HG02870 (cell line): ENCODE data around the gene SLC35G4.
"Not testable (repeated sequence)": the region's sequence is repeated elsewhere in the genome, so short reads cannot be mapped to it uniquely, and the experiment has no call there.

Experiments used
- ATAC-seq: cut with Tn5 transposase; IDR thresholded peaks from one replicate; pipeline ENCODE4 v1.9.1; 2021; ENCODE audit warnings: mild to moderate bottlenecking, moderate library complexity; ENCODE audit not compliant: unreplicated experiment

The SLC35G4 gene

DNA sequence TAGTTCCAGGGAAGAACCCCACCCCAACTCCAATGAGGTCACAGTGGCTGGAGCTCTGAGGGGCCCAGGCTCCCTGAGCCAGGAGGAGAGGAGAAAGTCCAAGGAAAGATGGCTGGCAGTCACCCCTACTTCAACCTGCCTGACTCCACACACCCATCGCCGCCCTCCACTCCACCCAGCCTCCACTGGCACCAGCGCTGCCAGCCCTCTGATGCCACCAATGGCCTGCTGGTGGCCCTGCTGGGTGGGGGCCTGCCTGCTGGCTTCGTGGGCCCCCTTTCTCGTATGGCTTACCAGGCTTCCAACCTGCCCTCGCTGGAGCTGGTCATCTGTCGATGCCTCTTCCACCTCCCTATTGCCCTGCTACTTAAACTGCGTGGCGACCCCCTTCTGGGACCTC lies at the start of gene SLC35G4:
SLC35G4 (plus strand) TSS at position 109 of the 400 bp plus-strand sequence; CDS start at position 109, 0 bp downstream.
- not testable (repeated sequence) for ATAC-seq

DNA sequence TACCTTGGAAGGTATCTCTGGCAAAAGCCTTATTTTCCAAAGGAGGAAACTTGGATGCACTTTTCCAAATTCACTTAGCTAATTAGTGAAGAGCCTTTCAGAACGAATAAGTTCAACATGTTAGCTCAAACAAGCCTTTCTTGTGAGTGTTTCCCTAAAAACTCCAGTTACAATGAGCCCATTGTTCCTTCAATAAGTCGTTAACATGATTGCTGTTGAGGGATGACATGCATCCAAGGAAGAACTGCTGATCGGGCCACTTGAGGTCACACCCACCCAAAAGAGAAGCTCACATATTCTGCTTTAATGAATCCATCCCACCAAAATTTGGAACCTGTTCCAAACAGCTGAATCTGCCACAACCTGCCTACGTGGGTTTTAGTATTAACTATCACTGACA lies 48.1 kb upstream of the SLC35G4 start:
- no peak for ATAC-seq

DNA sequence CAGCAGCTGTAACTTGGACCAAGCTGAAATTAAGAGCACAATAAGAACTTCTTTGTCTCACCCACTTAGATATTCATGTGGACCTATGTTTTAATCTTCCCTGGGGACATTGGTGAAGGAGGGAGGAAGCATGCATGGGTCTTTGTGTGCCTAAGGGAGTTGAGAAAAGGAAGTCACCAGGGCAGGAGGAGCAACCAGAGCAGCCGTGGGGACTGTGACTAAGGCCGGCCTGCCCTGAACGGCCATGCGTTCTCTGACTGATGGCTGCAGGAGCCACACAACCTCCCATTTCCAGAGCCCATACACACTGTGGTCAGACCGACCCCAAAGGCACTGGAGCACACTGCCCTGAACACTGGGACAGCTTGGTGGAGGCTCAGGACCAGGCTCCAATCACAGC lies 43.7 kb upstream of the SLC35G4 start:
- ATAC-seq = no peak

DNA sequence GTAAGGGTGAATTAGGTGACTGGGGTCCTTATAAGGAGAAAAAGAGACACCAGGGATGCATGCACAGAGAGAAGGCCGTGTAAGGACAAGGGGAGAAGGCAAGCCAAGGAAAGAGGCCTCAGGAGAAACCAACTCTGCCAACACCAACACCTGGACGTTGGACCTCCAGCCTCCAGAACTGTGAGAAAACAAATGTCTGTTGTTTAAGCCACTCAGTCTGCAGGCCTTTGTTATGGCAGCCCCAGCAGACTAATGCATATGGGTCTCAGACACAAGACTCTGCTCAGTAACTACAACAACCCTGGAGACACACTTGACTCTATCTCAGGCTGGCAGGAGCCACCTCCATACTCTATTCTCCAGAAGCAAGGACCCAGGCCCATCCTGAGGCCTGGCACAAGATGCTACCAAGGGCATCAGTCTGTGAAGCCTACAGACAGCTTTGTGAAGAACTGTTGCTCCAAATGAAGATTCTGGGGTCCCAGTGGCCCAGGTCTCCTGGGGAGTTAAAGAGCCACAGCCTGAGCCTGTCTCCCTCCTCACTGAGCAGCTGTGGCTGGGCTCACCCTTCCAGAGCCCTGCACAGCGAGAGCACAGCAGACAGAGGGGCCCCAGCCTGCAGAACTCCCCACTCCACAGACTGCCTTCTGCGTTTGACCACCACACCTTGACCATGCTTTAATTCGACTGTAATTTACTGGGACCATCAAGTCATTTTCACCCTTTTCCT lies 43.0 kb upstream of the SLC35G4 start:
- no peak for ATAC-seq

DNA sequence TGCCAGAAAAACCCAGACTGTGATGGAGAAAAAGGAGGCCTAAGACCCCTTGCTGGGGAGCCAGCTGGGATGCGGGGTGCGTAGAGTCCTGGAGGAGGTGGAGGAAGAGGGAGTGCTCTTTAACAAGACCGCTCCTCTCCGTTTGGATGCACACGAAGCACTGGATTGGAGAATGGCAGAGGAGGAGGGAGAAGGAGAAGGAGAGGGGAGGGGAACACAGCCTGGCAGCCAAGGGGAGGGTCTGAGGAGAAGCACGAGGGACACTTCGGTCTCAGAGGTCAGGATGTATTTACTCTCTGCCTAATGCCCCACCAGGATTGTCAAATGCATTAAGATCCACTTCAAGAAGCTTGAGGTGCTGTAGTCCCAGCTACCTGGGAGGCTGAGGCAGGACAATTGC lies 42.0 kb upstream of the SLC35G4 start:
- ATAC-seq = no peak

DNA sequence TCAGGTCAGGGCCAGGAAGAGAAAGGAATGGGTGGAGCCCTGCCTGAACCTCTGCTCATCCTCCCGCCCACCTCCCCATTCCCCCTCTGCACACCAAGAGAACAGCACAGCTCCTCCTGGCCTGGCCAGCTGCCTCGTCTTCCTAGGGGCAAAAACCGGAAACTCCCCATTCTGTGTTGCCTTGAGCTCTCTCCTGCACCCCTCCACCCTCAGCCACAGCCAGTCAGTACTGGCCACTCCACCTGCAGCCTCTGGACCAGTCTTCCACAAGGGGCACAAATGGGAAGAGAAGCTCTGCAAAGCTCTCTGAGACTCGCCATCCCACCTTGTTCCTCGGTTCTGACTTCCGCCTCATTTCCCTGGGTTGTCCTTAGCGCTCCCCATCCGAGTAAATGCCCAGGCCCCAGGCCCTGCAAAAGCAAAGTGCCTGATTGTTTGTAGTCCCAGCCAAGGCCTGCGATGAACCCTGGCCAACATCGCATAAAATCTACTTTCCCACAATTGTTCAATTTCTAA lies 39.3 kb upstream of the SLC35G4 start:
- no peak for ATAC-seq

DNA sequence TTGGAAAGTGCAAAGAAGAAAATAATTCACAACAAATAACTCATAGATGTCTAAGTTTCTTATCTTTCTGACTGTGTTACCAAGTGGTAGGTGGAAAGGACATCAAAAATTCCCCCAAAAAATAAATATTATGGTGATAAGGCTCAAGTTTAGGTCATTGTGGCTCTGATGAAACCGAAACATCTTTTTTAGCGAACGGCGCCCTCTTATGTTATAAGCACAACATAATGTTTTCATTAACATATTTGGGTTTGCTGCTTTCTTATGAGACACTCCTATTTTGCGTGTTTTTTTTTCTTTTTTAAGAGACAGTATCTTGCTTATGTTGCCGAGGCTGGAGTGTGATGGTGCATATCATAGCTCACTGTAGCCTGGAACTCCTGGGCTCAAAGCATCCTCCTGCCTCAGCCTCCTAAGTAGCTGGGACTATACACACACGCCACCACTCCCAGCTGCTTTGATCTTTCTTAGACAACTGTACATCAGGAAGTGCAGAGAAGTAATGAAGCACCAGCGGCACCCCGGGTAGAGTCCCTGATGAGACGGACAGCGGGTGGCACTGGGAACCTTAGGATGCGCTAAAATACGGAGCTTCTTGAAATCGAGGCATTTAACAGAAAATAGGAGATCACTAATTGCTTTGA lies 38.5 kb upstream of the SLC35G4 start:
- ATAC-seq = no peak

DNA sequence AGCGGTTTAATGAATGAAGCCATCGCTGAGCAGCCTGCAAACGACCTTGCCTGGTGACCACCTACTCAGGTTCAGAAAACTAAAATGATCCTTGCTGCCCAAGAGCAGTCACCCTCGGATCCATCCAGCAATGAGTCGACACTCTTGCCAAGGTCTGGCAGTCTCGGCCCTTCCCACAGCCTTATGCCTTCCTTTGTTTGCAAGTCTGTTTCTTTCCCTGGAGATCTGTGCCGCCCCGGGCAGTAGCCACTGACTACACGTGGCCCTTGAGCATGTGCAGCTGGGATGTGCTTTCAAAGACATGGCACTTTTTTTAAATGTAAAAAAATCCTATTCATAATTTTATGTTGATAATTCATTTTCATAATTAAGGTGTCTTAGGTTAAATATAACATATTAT lies 37.2 kb upstream of the SLC35G4 start:
- no peak for ATAC-seq

DNA sequence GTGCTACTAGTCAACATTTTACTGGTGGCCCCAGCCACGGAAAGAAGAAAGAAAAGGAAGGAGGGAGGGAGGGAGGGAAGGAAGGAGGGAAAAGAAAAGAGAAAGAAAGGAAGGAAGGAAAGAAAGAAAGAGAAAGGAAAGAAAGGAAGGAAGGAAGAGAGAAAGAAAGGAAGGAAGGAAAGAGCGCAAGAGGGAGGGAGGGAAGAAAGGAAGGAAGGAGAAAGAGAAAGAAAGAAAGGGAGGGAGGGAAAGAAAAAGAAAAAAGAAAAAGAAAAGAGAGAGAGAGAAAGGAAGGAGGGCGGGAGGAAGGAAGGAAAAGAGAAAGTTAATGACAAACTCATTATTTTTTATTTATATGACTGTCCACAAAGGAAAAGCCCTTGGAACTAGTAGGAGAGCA lies 34.9 kb upstream of the SLC35G4 start:
- ATAC-seq = no peak

DNA sequence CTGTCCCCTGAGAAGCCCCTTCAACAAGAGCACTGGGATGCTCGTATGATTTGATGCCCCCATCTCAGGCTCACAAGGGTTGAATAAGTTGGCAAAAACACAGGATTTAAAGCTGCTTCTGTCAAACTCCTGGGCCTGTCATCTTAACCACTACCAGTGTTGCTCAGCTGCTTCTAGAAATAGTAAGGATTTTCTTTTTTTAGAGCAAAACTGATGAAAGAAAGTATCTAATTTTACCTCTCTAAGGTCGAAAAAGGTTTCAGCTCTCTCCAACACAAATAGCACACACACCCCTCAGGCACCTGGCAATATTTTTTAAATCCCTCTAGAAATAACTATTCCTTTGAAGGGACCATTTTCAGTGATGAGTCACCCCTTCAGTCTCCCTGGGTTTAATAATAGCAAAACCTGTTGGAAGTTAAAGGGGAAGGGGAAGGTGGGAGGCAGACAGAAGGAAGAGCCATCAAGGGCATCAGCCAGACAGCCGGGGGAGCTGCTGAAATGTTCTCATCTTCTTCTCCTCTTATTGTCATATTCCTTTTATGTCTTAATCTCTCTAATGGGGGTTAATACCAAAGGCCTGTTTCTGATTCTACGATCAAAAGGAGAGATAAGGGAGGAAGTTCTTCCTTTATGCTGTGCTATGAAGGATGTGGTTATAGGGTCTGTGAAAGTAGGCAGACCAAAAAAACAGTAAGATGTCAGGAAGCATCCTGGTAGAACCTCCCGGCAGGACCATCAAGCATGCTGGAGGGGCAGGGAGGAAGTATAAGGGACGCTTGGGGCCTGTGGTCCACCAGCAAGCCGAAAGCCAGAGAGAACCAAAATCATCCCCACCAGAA lies 31.9 kb upstream of the SLC35G4 start:
- ATAC-seq = no peak

DNA sequence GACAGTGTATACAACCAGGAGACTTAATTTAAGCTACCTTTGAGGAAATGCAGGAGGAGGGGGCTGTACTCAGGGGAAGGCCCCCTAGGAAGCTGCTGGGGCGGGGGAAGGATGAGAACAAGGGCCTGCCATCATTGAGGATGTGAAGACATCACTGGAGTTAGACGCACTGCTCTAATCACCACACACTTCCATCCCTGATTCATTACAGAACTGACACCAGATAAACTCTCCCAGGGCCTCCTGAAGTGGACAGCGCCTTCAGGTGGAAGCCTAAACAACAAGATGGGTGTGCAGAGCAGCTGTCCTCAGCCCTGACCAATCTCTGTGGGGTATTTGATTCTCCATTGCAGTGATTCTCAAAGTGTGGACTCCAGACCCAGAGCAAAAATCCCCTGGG lies 30.6 kb upstream of the SLC35G4 start:
- ATAC-seq = no peak

DNA sequence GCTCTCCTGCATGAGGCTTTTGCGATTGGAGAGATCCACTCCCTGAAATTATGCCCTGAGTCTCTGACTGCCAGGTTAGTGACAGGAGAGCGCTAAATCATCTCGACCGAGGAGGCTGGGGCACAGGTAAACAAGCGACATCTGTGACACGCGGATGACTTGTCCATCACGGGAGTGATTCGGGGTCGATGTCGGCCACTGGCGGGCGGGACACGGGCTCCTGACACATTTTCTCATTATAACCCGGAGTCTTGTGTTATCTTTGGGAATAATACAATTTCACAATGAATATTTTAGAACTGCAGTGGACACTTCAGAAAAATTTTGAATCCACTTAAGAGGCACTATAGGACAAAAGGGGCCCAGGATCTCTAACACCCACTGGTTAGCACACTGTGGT lies 29.5 kb upstream of the SLC35G4 start:
- no peak for ATAC-seq

DNA sequence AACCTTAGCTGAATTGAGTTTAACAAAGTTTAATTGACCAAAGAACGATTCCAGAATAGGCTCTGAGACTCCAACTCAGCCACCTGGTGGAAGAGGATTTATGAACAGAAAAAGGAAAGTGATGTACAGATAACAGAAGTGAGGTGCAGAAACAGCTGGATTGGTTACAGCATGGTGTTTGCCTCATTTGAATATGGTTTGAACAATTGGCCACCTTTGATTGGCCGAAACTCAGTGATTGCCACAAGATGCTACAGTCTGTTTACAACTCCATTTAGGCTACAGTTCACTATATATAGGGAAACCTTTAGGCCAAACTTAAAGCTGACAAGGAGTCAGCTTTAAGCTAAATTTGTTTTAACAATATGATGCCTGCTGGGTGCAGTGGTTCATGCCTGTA lies 28.1 kb upstream of the SLC35G4 start:
- ATAC-seq = peak; percentile 87

DNA sequence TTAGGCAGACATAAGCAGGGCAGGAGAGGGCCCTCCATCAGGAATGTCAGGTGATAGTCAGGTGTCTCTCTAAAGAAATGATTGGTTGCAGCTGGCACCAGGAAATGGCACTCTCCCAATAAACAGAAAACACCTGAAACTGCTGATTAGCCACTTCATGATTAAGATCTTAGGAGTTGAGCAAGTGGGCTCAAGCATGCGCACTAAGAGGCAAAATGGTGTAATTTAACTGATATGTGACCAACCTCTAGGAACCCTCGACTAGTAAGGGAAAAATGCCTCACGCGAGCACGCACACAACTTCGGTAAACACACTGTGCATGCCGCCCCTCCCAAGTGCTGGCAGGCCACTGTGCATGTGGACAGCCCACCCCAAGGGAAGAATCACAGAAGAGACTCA lies 23.8 kb upstream of the SLC35G4 start:
- ATAC-seq = no peak

DNA sequence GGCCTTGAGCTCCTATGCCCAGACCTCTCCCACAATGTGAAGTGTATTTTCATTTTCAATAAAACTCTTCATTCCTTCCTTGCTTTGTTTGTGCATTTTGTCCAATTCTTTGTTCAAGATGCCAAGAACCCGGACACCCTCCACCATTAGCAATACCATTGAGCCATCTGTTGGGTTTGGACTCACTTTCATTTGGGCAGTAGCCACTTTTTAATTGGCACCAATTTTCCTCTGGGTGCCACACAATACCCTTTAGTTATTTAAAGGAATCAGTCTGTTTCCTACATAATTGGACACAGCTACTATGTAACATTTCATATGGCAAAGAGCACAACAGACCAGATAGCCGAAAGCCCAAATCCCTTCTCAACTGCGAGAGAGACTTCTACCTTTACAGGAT lies 22.5 kb upstream of the SLC35G4 start:
- no peak for ATAC-seq

DNA sequence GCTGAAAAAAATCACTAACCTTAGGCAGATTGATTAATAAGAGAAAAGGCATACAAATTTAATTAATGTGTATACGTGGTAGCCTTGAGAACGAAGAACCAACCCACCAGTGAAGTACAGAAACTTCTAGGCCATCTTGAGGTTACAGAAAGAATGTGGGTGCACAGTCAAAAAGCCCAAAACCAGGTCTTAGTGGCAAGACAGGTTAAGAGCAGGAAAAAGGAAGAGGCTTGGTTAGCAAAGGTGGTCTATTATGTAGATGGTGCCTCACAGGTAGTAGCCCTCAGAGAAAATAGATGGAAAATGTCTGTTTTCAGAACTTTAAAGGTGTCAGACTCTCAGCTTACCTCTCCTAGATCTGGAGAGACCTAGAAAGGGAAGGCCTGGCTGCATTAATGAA lies 22.0 kb upstream of the SLC35G4 start:
- no peak for ATAC-seq

DNA sequence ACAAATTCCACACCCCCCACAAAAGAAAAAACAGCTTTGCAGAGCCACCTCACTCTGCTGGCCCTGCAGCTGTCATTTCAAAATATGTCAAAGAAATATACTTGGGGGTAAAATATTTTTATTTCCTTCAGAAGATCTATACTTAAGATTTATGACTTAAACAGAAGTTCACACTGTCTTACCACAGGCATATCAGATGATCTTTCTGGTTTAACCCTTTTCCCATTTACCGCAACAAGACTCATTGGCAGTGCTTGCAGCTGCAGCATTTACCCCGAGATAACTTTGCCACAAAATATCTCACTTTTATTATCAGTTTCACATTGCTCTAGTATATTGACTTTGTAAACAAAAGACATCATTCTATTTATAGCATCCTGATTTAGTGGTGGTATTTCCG lies 21.6 kb upstream of the SLC35G4 start:
- ATAC-seq = no peak

DNA sequence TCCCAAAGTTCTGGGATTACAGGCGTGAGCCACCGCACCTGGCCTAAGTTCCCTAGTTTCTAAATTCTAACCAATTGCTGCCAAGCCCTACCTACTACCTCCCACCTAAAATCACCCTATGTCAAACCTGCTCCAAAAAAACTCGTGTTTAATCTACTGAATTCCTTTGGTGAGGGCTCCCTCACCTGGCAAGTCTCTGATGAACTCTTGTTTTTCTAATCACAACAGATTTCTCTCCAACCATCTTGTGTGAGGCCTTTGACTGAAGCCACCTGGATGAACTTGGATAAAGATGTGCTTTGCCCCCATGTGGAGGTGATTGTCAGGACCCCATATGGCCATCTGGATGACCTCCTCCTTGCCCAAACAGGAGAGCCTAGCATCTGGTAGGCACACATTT lies 17.4 kb upstream of the SLC35G4 start:
- ATAC-seq = no peak

DNA sequence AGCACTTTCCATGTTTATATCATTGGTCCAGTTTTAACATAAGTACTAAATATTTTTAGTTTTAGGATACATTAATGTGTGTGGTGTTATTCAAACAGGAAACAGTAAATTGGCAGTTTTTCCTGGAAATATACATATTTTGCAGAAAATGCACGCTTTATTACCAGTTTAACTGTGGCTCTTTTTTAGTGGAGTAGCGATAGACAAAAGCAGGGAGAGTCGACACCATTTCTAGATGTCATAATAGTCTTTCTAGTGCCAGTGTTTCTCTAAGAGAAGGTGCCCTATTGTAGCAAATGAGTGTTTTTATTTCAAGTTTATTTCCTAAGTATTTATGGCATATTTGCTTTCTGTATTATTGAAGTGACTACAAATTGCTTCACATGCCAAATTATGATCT lies 9.1 kb upstream of the SLC35G4 start:
- ATAC-seq = no peak

DNA sequence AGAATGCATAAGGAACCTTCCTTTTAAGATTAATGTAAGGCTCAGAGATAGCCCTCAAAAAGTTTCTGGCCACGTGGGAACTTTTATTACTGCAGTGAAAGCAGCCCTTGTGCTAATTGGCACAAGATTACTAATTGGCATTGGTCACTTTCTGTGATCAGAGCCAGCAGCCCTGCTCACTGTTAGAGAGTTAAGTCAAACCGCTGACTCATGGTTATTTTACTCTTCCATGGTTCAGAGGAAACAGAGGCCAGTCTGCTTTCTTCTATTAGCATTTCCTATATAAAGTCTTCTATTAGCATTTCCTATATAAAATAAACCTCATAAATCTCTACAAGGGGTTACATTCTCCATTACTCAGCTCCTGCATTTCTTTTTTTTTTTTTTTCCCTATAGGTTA lies 1.5 kb upstream of the SLC35G4 start:
- ATAC-seq = no peak

DNA sequence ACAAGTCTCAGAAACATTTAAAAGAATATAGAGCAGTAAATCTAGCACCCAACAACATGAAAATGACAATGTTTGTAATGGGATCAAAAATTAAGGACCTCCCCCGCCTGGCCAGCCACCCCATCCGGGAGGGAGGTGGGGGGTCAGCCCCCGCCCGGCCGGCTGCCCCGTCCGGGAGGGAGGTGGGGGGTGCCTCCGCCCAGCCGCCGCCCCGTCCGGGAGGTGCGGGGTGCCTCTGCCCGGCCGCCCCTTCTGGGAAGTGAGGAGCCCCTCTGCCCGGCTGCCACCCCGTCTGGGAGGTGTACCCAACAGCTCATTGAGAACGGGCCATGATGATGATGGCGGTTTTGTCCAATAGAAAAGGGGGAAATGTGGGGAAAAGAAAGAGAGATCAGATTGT lies 778 bp upstream of the SLC35G4 start:
- ATAC-seq = not testable (repeated sequence)

DNA sequence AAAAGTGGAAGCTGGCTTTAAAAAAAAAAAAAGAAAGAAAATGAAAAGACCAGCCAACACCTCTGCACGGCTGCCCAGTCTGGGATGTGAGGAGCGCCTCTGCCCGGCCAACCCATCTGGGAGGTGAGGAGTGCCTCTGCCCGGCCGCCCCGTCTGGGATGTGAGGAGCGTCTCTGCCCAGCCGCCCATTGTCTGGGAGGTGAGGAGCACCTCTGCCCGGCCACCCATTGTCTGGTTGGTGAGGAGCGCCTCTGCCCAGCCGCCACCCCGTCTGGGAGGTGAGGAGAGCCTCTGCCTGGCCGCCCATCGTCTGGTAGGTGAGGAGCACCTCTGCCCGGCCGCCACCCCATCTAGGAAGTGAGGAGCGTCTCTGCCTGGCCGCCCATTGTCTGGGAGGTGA lies 3.7 kb downstream of the SLC35G4 start:
- ATAC-seq = not testable (repeated sequence)
